ENCODE data around the gene SERPINB6.

The SERPINB6 gene

DNA sequence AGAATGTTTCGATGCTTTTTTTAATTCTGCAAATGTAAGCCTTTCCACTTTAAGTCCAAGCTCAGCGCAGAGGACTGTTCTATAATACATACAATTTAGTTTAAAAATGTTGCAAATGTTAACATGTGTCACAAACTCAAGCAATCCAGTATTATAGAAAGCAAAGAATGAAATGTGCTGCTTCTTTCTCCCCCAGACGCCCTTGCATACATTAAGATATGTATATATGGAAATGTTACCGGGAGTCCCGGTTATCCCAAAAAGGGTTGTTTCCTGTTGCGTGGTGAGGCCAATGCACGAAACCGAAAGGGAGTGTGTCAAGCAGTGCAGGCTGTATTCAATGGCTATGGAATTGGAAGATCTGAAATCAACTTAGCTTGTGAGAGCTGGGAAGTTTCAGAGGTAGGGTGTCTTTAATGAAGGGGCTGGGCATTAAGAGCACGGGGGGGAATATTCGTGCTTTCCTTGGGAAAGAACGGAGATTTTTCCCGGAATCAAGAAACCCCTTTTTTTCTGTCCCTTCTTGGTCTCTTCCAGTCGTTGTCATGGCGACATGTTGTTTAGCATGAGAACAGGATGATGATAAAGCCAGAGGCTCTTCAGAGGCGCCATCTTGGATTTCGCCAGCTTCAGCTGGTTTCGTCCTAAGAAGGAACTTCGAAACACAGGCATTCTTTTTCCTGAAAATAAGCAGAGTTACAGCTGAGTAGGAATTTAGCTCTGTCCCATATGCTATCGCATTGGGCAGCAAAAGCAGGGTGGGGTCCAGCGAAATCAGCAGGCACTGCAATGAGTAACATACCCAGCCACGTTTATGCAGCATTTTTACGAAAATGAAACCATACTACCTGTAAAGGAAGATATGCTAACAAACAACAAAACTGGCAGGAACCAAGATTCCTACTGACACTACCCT lies 18.2 kb upstream of the SERPINB6 start:
- peak overlapping the region; percentile 98 for H2BK120ac ChIP-seq (ENCODE audit: low read depth, low read length)
- no peaks in the 10 kb centered on the region for H3K36me3 ChIP-seq (ENCODE audit: control insufficient read depth, insufficient read depth, low read length)
- H4K8ac ChIP-seq (ENCODE audit: low read depth, low read length), result no peak overlapping the region
- H3K4me2 ChIP-seq (ENCODE audit: low read length), result peak overlapping the region; percentile 89
- H4K5ac ChIP-seq (ENCODE audit: low read length), result peak overlapping the region; percentile 44
- H3K4me1 ChIP-seq (ENCODE audit: control insufficient read depth, low read depth, low read length), result peaks cover 15% of the 10 kb centered on the region
- H3K4me3 ChIP-seq (ENCODE audit: low read length), result peak overlapping the region; percentile 63
- WGBS (ENCODE audit: extremely low coverage, insufficient coverage, low lambda C conversion rate), result no CpG with 5 or more reads among the region's 22 CpGs
- H3K56ac ChIP-seq (ENCODE audit: low read length), result peak overlapping the region; percentile 98
- no peaks in the 10 kb centered on the region for H3K79me2 ChIP-seq (ENCODE audit: control insufficient read depth, insufficient read depth, low read length)
- H3K79me1 ChIP-seq (ENCODE audit: low read length), result no peaks in the 10 kb centered on the region
- peak overlapping the region; percentile 98 for H3K4ac ChIP-seq (ENCODE audit: low read depth, low read length)
- H2AK5ac ChIP-seq (ENCODE audit: low read length), result peak overlapping the region; percentile 99
- peak overlapping the region; percentile 60 for H2BK15ac ChIP-seq (replicated peaks; ENCODE audit: low read depth)
- peak overlapping the region; percentile 97 for H3K18ac ChIP-seq (ENCODE audit: low read length)
- peak; percentile 99 for DNase-seq
- H2BK5ac ChIP-seq (ENCODE audit: low read length), result peak overlapping the region; percentile 99
- no peaks in the 10 kb centered on the region for H3K27me3 ChIP-seq (ENCODE audit: insufficient read depth, low read length, poor library complexity)
- peak overlapping the region; percentile 93 for H3K9ac ChIP-seq (ENCODE audit: low read length)
- H3K23ac ChIP-seq (ENCODE audit: low read length), result peak overlapping the region; percentile 91
- H3K27ac ChIP-seq (ENCODE audit: low read depth, low read length), result peak overlapping the region; percentile 98

GRCh38 chr6:2988426-2989331 lies 17.3 kb upstream of the SERPINB6 start:
- H3K36me3 ChIP-seq (ENCODE audit: control insufficient read depth, insufficient read depth, low read length), result no peaks in the 10 kb centered on the region
- no peaks in the 10 kb centered on the region for H3K79me2 ChIP-seq (ENCODE audit: control insufficient read depth, insufficient read depth, low read length)
- no peak overlapping the region for H2AK5ac ChIP-seq (ENCODE audit: low read length)
- no CpG with 5 or more reads among the region's 64 CpGs for WGBS (ENCODE audit: extremely low coverage, insufficient coverage, low lambda C conversion rate)
- H3K56ac ChIP-seq (ENCODE audit: low read length), result peak overlapping the region; percentile 97
- peak overlapping the region; percentile 93 for H3K9ac ChIP-seq (ENCODE audit: low read length)
- peak overlapping the region; percentile 98 for H3K4ac ChIP-seq (ENCODE audit: low read depth, low read length)
- peak overlapping the region; percentile 85 for H3K18ac ChIP-seq (ENCODE audit: low read length)
- peak overlapping the region; percentile 89 for H2BK5ac ChIP-seq (ENCODE audit: low read length)
- peak overlapping the region; percentile 59 for H3K4me3 ChIP-seq (ENCODE audit: low read length)
- DNase-seq, result peak; percentile 98
- no peaks in the 10 kb centered on the region for H3K27me3 ChIP-seq (ENCODE audit: insufficient read depth, low read length, poor library complexity)
- H3K23ac ChIP-seq (ENCODE audit: low read length), result no peak overlapping the region
- H3K27ac ChIP-seq (ENCODE audit: low read depth, low read length), result peak overlapping the region; percentile 98
- no peak overlapping the region for H4K8ac ChIP-seq (ENCODE audit: low read depth, low read length)
- H3K4me1 ChIP-seq (ENCODE audit: control insufficient read depth, low read depth, low read length), result peaks cover 15% of the 10 kb centered on the region
- H4K5ac ChIP-seq (ENCODE audit: low read length), result no peak overlapping the region
- H2BK15ac ChIP-seq (replicated peaks; ENCODE audit: low read depth), result no peak overlapping the region
- H2BK120ac ChIP-seq (ENCODE audit: low read depth, low read length), result peak overlapping the region; percentile 49
- no peaks in the 10 kb centered on the region for H3K79me1 ChIP-seq (ENCODE audit: low read length)
- peak overlapping the region; percentile 73 for H3K4me2 ChIP-seq (ENCODE audit: low read length)

- H2AK5ac ChIP-seq (ENCODE audit: low read length), result peak overlapping the region; percentile 86
- no peak overlapping the region for H2BK15ac ChIP-seq (replicated peaks; ENCODE audit: low read depth)
- no peak overlapping the region for H3K23ac ChIP-seq (ENCODE audit: low read length)
- H3K79me1 ChIP-seq (ENCODE audit: low read length), result no peaks in the 10 kb centered on the region
- no peak for DNase-seq
- H3K4ac ChIP-seq (ENCODE audit: low read depth, low read length), result peak overlapping the region; percentile 83
- H3K27me3 ChIP-seq (ENCODE audit: insufficient read depth, low read length, poor library complexity), result no peaks in the 10 kb centered on the region
- peak overlapping the region; percentile 93 for H3K9ac ChIP-seq (ENCODE audit: low read length)
- WGBS (ENCODE audit: extremely low coverage, insufficient coverage, low lambda C conversion rate), result no CpG with 5 or more reads among the region's 2 CpGs
- H3K18ac ChIP-seq (ENCODE audit: low read length), result peak overlapping the region; percentile 42
- peak overlapping the region; percentile 53 for H2BK5ac ChIP-seq (ENCODE audit: low read length)
- H4K8ac ChIP-seq (ENCODE audit: low read depth, low read length), result peak overlapping the region; percentile 60
- H3K56ac ChIP-seq (ENCODE audit: low read length), result peak overlapping the region; percentile 97
- no peak overlapping the region for H2BK120ac ChIP-seq (ENCODE audit: low read depth, low read length)
- no peaks in the 10 kb centered on the region for H3K79me2 ChIP-seq (ENCODE audit: control insufficient read depth, insufficient read depth, low read length)
- H3K4me3 ChIP-seq (ENCODE audit: low read length), result peak overlapping the region; percentile 59
- no peak overlapping the region for H4K5ac ChIP-seq (ENCODE audit: low read length)
- peak overlapping the region; percentile 73 for H3K4me2 ChIP-seq (ENCODE audit: low read length)
- H3K4me1 ChIP-seq (ENCODE audit: control insufficient read depth, low read depth, low read length), result peaks cover 16% of the 10 kb centered on the region
- H3K36me3 ChIP-seq (ENCODE audit: control insufficient read depth, insufficient read depth, low read length), result no peaks in the 10 kb centered on the region
- H3K27ac ChIP-seq (ENCODE audit: low read depth, low read length), result peak overlapping the region; percentile 98
These were observed 16.7 kb upstream of the SERPINB6 start for GRCh38 chr6:2988094-2988425.

- Histone ChIP-seq H3K56ac (ENCODE audit: low read length) (peak overlapping the region; percentile 52), H3K4me1 (ENCODE audit: control insufficient read depth, low read depth, low read length) (peaks cover 16% of the 10 kb centered on the region), H3K4me2 (ENCODE audit: low read length) (no peak overlapping the region), H3K27me3 (ENCODE audit: insufficient read depth, low read length, poor library complexity) (no peaks in the 10 kb centered on the region), H2BK5ac (ENCODE audit: low read length) (no peak overlapping the region), H4K8ac (ENCODE audit: low read depth, low read length) (no peak overlapping the region), H3K79me1 (ENCODE audit: low read length) (no peaks in the 10 kb centered on the region), H3K18ac (ENCODE audit: low read length) (no peak overlapping the region), H2BK15ac (replicated peaks; ENCODE audit: low read depth) (no peak overlapping the region), H2AK5ac (ENCODE audit: low read length) (peak overlapping the region; percentile 96), H4K5ac (ENCODE audit: low read length) (no peak overlapping the region), H3K9ac (ENCODE audit: low read length) (no peak overlapping the region), H3K4ac (ENCODE audit: low read depth, low read length) (no peak overlapping the region), H3K27ac (ENCODE audit: low read depth, low read length) (peak overlapping the region; percentile 3), H3K36me3 (ENCODE audit: control insufficient read depth, insufficient read depth, low read length) (no peaks in the 10 kb centered on the region), H3K23ac (ENCODE audit: low read length) (no peak overlapping the region), H2BK120ac (ENCODE audit: low read depth, low read length) (no peak overlapping the region), H3K79me2 (ENCODE audit: control insufficient read depth, insufficient read depth, low read length) (no peaks in the 10 kb centered on the region), H3K4me3 (ENCODE audit: low read length) (no peak overlapping the region)
- DNase-seq, result no peak
- WGBS (ENCODE audit: extremely low coverage, insufficient coverage, low lambda C conversion rate), result no CpG with 5 or more reads among the region's 4 CpGs
These were observed 15.4 kb upstream of the SERPINB6 start for GRCh38 chr6:2986722-2987221.

DNA sequence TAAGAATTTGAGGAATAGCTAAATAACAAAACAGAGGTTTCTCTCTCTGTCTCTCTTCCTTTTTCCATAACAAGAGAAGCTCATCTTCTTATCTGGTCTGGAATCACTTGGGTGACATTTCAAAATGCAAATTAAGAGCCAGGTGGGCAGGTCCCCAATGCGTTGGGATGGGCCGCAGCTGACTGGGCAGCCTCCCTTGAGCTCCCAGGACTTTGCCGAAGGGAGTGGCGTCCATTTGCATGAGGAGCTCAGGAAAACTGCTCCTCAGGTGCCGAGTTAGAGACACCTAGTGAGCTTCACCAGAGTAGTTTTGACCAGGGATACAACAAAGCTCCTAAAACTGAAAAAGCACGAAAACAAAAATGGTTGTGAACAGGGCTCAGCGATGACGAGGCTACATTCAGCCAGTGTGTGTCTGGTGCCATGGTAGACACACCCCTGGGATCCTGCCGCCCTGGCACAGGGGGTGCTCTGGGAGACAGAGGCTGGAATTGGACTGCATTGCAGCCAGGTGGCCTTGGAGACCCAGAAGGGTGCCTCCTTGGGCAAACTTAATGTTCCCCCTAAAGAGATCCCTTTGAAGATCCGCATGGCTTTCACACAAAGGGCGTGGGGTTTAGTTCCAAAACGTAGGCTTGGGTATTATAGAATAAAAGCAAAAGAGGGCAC lies 13.5 kb upstream of the SERPINB6 start:
- peak overlapping the region; percentile 89 for H3K23ac ChIP-seq (ENCODE audit: low read length)
- no peak overlapping the region for H4K5ac ChIP-seq (ENCODE audit: low read length)
- peak overlapping the region; percentile 90 for H2AK5ac ChIP-seq (ENCODE audit: low read length)
- peak overlapping the region; percentile 79 for H3K27ac ChIP-seq (ENCODE audit: low read depth, low read length)
- H3K9ac ChIP-seq (ENCODE audit: low read length), result peak overlapping the region; percentile 53
- no CpG with 5 or more reads among the region's 12 CpGs for WGBS (ENCODE audit: extremely low coverage, insufficient coverage, low lambda C conversion rate)
- peak overlapping the region; percentile 14 for H2BK15ac ChIP-seq (replicated peaks; ENCODE audit: low read depth)
- H3K18ac ChIP-seq (ENCODE audit: low read length), result peak overlapping the region; percentile 69
- peak; percentile 91 for DNase-seq
- H2BK120ac ChIP-seq (ENCODE audit: low read depth, low read length), result no peak overlapping the region
- H3K4me1 ChIP-seq (ENCODE audit: control insufficient read depth, low read depth, low read length), result peaks cover 14% of the 10 kb centered on the region
- H2BK5ac ChIP-seq (ENCODE audit: low read length), result peak overlapping the region; percentile 95
- H4K8ac ChIP-seq (ENCODE audit: low read depth, low read length), result no peak overlapping the region
- H3K4ac ChIP-seq (ENCODE audit: low read depth, low read length), result peak overlapping the region; percentile 77
- H3K27me3 ChIP-seq (ENCODE audit: insufficient read depth, low read length, poor library complexity), result no peaks in the 10 kb centered on the region
- peak overlapping the region; percentile 89 for H3K56ac ChIP-seq (ENCODE audit: low read length)
- no peaks in the 10 kb centered on the region for H3K79me1 ChIP-seq (ENCODE audit: low read length)
- no peak overlapping the region for H3K4me3 ChIP-seq (ENCODE audit: low read length)
- H3K36me3 ChIP-seq (ENCODE audit: control insufficient read depth, insufficient read depth, low read length), result no peaks in the 10 kb centered on the region
- no peak overlapping the region for H3K4me2 ChIP-seq (ENCODE audit: low read length)
- no peaks in the 10 kb centered on the region for H3K79me2 ChIP-seq (ENCODE audit: control insufficient read depth, insufficient read depth, low read length)
